K562 (cell line): ENCODE results near the gene IRF3. TPM values are rescaled to one million over a fixed set of nuclear protein-coding genes. Genes with fewer than 3 reads are reported as not detected.

ENCODE experiments used
- CCNT2 ChIP-seq: IDR thresholded peaks from 2 replicates; pipeline ENCODE4 v1.6.1; 2011; ENCODE audit warnings: borderline replicate concordance, low read depth, mild to moderate bottlenecking, moderate library complexity, mixed read lengths, low read length; ENCODE audit not compliant: insufficient read length; ENCODE audit errors: extremely low read depth
- MYC ChIP-seq, 2 experiments: fragments of 250-450 bp in 1 of 2; sonication (Bioruptor Pico) in 1 of 2; IDR thresholded peaks; 2 replicates each; pipeline versions ENCODE4 v1.5.1 to v1.6.1; 2012 to 2021; ENCODE audit warnings: low read depth in 2 of 2, borderline replicate concordance in 1 of 2, improper control_type of control experiment in 1 of 2, low read length in 1 of 2, mild to moderate bottlenecking in 1 of 2, moderate library complexity in 1 of 2
- PHTF2 ChIP-seq: fragments of 250-450 bp; sonication (Bioruptor Pico); IDR thresholded peaks from 2 replicates; pipeline ENCODE4 v1.5.0; 2021; ENCODE audit warnings: mild to moderate bottlenecking
- SMAD2 ChIP-seq: fragments of 150-350 bp; IDR thresholded peaks from 2 replicates; pipeline ENCODE4 v1.6.1; 2014; ENCODE audit warnings: low read depth, mild to moderate bottlenecking, low read length
- SNRNP70 ChIP-seq: fragments of 200-400 bp; formaldehyde crosslinking; optimal IDR thresholded peaks from 2 replicates; pipeline ENCODE3; 2017; ENCODE audit warnings: low read depth, low read length
- SRSF1 ChIP-seq: fragments of 200-400 bp; formaldehyde crosslinking; IDR thresholded peaks from 2 replicates; pipeline ENCODE4 v1.6.1; 2017; ENCODE audit warnings: mild to moderate bottlenecking, low read depth, low read length, moderate library complexity
- SRSF3 ChIP-seq: fragments of 200-400 bp; formaldehyde crosslinking; IDR thresholded peaks from 2 replicates; pipeline ENCODE4 v1.6.1; 2016; ENCODE audit warnings: mild to moderate bottlenecking, low read length, moderate library complexity; ENCODE audit not compliant: insufficient read depth
- TCF7L2 ChIP-seq: fragments of 150-350 bp; IDR thresholded peaks from 2 replicates; pipeline ENCODE4 v1.6.1; 2016; ENCODE audit warnings: low read depth, mild to moderate bottlenecking, low read length, moderate library complexity
- ZNF586 ChIP-seq: fragments of 450-650 bp; formaldehyde crosslinking; conservative IDR thresholded peaks from 2 replicates; pipeline ENCODE4 v1.4.0; 2020; ENCODE audit warnings: mild to moderate bottlenecking, moderate library complexity
- ZNF589 ChIP-seq: fragments of 200-800 bp; sonication (Bioruptor generic); IDR thresholded peaks from 2 replicates; pipeline ENCODE4 v1.6.1; 2016; ENCODE audit warnings: low read depth, missing genetic modification characterization, missing compliant biosample characterization
- ZNF76 ChIP-seq: fragments of 250-450 bp; sonication (Bioruptor Pico); IDR thresholded peaks from 2 replicates; pipeline ENCODE4 v1.4.0; 2020; ENCODE audit warnings: mild to moderate bottlenecking, moderate library complexity, borderline replicate concordance
- polyA plus RNA-seq, 8 experiments: library from polyadenylated mRNA; depleted of rRNA in 4 of 8; stranded (reverse) in 5 of 8; unstranded in 3 of 8; fragments of >200 nt; fragmentation: Nextera tagmentation in 2 of 8; fragmentation: Illumina TruSeq in 1 of 8; extraction: Ambion mirVana in 2 of 8; extraction: Trizol in 1 of 8; gene quantifications; 2 replicates each; pipeline versions ENCODE4 v1.2.1 to v1.2.3, GENCODE V29; 2011 to 2014; ENCODE audit warnings: inconsistent platforms in 1 of 8, missing spikeins in 1 of 8
- total RNA-seq, 7 experiments: library from RNA; depleted of rRNA in 6 of 7; stranded (reverse); fragments of >200 nt in 6 of 7; fragmentation: Illumina TruSeq in 2 of 7; extraction: Trizol in 2 of 7; gene quantifications; 2 replicates each; pipeline versions ENCODE4 v1.2.1 to v1.2.3, GENCODE V29; 2011 to 2021; ENCODE audit warnings: low replicate concordance in 1 of 7
- TF ChIP-seq, protein P1 (sequence below): fragments of 200-600 bp; sonication (generic); IDR thresholded peaks from one replicate; pipeline ENCODE4 v1.6.1; 2012; ENCODE audit warnings: mild to moderate bottlenecking, low read depth, low read length, inconsistent platforms
- TF ChIP-seq, protein P2 (sequence below), 2 experiments: fragments of 450-650 bp in 1 of 2; sonication (generic) in 1 of 2; formaldehyde crosslinking in 1 of 2; IDR thresholded peaks in 1 of 2; conservative IDR thresholded peaks in 1 of 2; 2 replicates each; pipeline versions ENCODE4 v1.6.1 to v1.8.1; 2016 to 2023; ENCODE audit warnings: mild to moderate bottlenecking in 2 of 2, moderate library complexity in 2 of 2, inconsistent platforms in 1 of 2, missing genetic modification reagents in 1 of 2

Gene IRF3
- total and polyA plus RNA-seq, 9 of the 15 experiments (the other 6 are each of a cell fraction or from before 2014, with no cell fraction given) = 7.5 to 145 (median 65.4) TPM

DNA sequence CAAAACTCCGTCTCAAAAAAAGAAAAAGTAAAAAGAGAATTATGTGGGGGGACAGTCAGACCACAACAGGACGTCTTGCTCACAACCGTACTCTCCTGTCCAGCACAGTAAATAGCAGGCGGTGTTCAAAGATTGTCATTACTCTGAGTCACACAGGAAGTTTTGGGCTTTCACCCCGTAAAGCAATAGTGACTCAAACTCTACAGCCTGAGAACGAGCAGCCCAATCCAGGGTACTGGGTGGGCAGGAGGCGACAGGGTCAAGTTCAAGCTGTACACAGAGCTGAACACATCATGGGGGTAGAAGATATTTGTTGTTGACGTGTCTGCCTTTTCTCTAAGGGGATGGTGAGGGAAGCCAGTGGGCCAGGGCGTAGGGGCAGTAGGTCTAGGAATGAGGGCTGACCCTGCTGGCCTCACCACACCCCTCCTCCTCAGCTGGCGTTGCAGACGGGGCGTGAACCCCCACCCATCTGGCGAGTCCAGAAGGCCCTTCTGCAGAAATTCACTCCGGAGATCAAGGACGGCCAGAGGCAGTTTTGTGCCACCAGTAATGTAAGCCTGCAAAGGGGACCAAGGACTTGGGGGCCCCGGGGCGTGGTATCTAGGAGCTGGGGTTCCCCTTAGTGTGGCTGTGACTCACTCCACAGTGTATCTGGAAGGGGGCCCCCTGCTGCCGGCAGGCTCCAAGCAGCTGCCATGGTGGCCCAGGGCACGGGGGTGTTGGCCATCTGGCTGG, 51.4 kb downstream of the IRF3 start (continued):
- TF ChIP-seq, protein P1, sequence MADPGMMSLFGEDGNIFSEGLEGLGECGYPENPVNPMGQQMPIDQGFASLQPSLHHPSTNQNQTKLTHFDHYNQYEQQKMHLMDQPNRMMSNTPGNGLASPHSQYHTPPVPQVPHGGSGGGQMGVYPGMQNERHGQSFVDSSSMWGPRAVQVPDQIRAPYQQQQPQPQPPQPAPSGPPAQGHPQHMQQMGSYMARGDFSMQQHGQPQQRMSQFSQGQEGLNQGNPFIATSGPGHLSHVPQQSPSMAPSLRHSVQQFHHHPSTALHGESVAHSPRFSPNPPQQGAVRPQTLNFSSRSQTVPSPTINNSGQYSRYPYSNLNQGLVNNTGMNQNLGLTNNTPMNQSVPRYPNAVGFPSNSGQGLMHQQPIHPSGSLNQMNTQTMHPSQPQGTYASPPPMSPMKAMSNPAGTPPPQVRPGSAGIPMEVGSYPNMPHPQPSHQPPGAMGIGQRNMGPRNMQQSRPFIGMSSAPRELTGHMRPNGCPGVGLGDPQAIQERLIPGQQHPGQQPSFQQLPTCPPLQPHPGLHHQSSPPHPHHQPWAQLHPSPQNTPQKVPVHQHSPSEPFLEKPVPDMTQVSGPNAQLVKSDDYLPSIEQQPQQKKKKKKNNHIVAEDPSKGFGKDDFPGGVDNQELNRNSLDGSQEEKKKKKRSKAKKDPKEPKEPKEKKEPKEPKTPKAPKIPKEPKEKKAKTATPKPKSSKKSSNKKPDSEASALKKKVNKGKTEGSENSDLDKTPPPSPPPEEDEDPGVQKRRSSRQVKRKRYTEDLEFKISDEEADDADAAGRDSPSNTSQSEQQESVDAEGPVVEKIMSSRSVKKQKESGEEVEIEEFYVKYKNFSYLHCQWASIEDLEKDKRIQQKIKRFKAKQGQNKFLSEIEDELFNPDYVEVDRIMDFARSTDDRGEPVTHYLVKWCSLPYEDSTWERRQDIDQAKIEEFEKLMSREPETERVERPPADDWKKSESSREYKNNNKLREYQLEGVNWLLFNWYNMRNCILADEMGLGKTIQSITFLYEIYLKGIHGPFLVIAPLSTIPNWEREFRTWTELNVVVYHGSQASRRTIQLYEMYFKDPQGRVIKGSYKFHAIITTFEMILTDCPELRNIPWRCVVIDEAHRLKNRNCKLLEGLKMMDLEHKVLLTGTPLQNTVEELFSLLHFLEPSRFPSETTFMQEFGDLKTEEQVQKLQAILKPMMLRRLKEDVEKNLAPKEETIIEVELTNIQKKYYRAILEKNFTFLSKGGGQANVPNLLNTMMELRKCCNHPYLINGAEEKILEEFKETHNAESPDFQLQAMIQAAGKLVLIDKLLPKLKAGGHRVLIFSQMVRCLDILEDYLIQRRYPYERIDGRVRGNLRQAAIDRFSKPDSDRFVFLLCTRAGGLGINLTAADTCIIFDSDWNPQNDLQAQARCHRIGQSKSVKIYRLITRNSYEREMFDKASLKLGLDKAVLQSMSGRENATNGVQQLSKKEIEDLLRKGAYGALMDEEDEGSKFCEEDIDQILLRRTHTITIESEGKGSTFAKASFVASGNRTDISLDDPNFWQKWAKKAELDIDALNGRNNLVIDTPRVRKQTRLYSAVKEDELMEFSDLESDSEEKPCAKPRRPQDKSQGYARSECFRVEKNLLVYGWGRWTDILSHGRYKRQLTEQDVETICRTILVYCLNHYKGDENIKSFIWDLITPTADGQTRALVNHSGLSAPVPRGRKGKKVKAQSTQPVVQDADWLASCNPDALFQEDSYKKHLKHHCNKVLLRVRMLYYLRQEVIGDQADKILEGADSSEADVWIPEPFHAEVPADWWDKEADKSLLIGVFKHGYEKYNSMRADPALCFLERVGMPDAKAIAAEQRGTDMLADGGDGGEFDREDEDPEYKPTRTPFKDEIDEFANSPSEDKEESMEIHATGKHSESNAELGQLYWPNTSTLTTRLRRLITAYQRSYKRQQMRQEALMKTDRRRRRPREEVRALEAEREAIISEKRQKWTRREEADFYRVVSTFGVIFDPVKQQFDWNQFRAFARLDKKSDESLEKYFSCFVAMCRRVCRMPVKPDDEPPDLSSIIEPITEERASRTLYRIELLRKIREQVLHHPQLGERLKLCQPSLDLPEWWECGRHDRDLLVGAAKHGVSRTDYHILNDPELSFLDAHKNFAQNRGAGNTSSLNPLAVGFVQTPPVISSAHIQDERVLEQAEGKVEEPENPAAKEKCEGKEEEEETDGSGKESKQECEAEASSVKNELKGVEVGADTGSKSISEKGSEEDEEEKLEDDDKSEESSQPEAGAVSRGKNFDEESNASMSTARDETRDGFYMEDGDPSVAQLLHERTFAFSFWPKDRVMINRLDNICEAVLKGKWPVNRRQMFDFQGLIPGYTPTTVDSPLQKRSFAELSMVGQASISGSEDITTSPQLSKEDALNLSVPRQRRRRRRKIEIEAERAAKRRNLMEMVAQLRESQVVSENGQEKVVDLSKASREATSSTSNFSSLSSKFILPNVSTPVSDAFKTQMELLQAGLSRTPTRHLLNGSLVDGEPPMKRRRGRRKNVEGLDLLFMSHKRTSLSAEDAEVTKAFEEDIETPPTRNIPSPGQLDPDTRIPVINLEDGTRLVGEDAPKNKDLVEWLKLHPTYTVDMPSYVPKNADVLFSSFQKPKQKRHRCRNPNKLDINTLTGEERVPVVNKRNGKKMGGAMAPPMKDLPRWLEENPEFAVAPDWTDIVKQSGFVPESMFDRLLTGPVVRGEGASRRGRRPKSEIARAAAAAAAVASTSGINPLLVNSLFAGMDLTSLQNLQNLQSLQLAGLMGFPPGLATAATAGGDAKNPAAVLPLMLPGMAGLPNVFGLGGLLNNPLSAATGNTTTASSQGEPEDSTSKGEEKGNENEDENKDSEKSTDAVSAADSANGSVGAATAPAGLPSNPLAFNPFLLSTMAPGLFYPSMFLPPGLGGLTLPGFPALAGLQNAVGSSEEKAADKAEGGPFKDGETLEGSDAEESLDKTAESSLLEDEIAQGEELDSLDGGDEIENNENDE = no peak
- TF ChIP-seq TCF7L2 (no peak), PHTF2 (no peak), SRSF1 (no peak), ZNF586 (CRISPR knock-in tag) (no peak), ZNF589 (0 out of 2 replicates have a peak, but pooled peaks have one; percentile 41), SNRNP70 (no peak), SMAD2 (no peak), ZNF76 (CRISPR knock-in tag) (no peak), SRSF3 (no peak), MYC (IDR thresholded peaks at IDR 0.05; ENCODE audit: low read depth, low read length) (no peak), MYC (CRISPR knock-in tag; IDR thresholded peaks at IDR 0.05; ENCODE audit: borderline replicate concordance, low read depth) (no peak), CCNT2 (no peak)
- TF ChIP-seq, protein P2, sequence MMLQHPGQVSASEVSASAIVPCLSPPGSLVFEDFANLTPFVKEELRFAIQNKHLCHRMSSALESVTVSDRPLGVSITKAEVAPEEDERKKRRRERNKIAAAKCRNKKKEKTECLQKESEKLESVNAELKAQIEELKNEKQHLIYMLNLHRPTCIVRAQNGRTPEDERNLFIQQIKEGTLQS (IDR thresholded peaks at IDR 0.05) = peak; percentile 13; the same call in 1 of the 2 replicates
- TF ChIP-seq, protein P2 (CRISPR knock-in tag; conservative IDR thresholded peaks at IDR 0.05) = no peak
